Hematopoietic multipotent progenitor cell treated with erythropoietin and hydrocortisone succinate and interleukin-3 and kit ligand, for 17 days (in vitro differentiated cells): ENCODE results near the gene TC2N.
"Not testable (repeated sequence)": the region's sequence is repeated elsewhere in the genome, so short reads cannot be mapped to it uniquely, and the experiment has no call there.

Source experiments
- DNase-seq: peaks from one replicate; pipeline ENCODE4 v3.0.0-alpha.2; 2015; ENCODE audit warnings: low spot score

The TC2N gene

GRCh38 chr14:91834571-91834970 lies 32.8 kb downstream of the TC2N start:
- no peak for DNase-seq

GRCh38 chr14:91831337-91831736 lies 36.0 kb downstream of the TC2N start:
- no peak for DNase-seq

- DNase-seq = no peak
These were observed 36.6 kb downstream of the TC2N start for GRCh38 chr14:91830777-91831176.

GRCh38 chr14:91829511-91829910 lies 37.8 kb downstream of the TC2N start:
- DNase-seq = no peak

GRCh38 chr14:91827746-91828145 lies 39.6 kb downstream of the TC2N start:
- DNase-seq = no peak

GRCh38 chr14:91817566-91818325 lies 49.6 kb downstream of the TC2N start:
- DNase-seq = no peak

GRCh38 chr14:91814317-91814716 lies 53.0 kb downstream of the TC2N start:
- no peak for DNase-seq

- no peak for DNase-seq
These were observed 56.6 kb downstream of the TC2N start for GRCh38 chr14:91810699-91811098.

GRCh38 chr14:91806716-91807115 lies 60.6 kb downstream of the TC2N start:
- no peak for DNase-seq

GRCh38 chr14:91806094-91806493 lies 61.2 kb downstream of the TC2N start:
- not testable (repeated sequence) for DNase-seq

GRCh38 chr14:91805659-91806058 lies 61.7 kb downstream of the TC2N start:
- DNase-seq = no peak

- DNase-seq = no peak
These were observed 66.0 kb downstream of the TC2N start for GRCh38 chr14:91801358-91801757.

GRCh38 chr14:91796617-91797347 lies 70.6 kb downstream of the TC2N start:
- no peak for DNase-seq

GRCh38 chr14:91793704-91794103 lies 73.6 kb downstream of the TC2N start:
- DNase-seq = no peak

- no peak for DNase-seq
These were observed 81.1 kb downstream of the TC2N start for GRCh38 chr14:91786188-91786587.

- DNase-seq = no peak
These were observed 86.9 kb downstream of the TC2N start for GRCh38 chr14:91780452-91780851.

- no peak for DNase-seq
These were observed 89.1 kb downstream of the TC2N start for GRCh38 chr14:91778217-91778616.

- no peak for DNase-seq
These were observed 92.9 kb downstream of the TC2N start for GRCh38 chr14:91774140-91775096.

GRCh38 chr14:91770185-91770584 lies 97.2 kb downstream of the TC2N start:
- DNase-seq = no peak

- DNase-seq = no peak
These were observed 111.6 kb downstream of the TC2N start for GRCh38 chr14:91755570-91756295.

- no peak for DNase-seq
These were observed 112.5 kb downstream of the TC2N start for GRCh38 chr14:91754819-91755218.

- DNase-seq = no peak
These were observed 113.2 kb downstream of the TC2N start for GRCh38 chr14:91754185-91754584.
